DMS114 treated with DMSO at 0.1 percent for 48 hours (cell line): ENCODE data around the gene VARS1.
A peak's percentile ranks its signal among the peaks of the same experiment; 100 is the strongest.
"Not testable (repeated sequence)": the region's sequence is repeated elsewhere in the genome, so short reads cannot be mapped to it uniquely, and the experiment has no call there.

Experiments
- DNase-seq: peaks from one replicate; lab custom pipeline; 2025; ENCODE audit not compliant: unreplicated experiment; lab: John Stamatoyannopoulos, UW

VARS1 gene

DNA sequence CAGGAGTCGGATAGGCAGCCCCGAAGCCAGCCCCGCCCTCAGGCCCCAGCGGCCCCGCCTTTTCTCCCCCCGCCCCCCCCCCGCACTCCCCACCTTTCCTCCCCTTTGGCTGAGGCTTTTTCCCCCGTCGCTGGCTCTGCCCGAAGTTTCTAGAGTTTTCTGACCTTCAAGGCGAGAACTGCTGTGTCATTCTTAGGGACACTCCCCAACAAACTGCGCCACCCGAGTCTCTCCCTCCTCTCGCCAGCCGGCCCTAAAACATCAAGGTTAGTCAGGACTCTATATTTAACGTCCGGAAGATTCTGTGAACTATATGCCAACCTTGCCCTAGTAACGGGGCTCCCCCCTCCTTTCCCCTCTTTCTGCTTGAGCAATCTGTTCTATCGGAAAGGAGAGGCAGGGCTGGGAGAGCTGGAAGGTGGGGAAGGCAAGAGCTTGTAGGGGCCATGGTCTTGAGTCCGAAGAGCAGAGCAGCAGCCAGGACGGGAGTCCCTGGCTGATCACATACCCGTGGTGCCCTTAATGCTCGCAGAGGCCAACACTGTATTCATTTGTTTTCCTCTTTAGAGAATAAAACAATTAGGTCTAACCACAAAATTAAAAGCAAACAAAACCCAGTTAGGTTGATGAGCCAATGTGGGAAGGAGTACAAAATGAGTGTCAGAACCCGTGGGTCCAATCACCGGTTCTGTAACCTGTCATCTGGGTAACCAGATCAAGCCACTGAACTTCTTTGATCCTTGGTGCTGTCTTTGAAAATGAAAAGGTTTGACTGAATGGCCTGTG is 26.7 kb upstream of the VARS1 start:
- DNase-seq: peak; percentile 65

DNA sequence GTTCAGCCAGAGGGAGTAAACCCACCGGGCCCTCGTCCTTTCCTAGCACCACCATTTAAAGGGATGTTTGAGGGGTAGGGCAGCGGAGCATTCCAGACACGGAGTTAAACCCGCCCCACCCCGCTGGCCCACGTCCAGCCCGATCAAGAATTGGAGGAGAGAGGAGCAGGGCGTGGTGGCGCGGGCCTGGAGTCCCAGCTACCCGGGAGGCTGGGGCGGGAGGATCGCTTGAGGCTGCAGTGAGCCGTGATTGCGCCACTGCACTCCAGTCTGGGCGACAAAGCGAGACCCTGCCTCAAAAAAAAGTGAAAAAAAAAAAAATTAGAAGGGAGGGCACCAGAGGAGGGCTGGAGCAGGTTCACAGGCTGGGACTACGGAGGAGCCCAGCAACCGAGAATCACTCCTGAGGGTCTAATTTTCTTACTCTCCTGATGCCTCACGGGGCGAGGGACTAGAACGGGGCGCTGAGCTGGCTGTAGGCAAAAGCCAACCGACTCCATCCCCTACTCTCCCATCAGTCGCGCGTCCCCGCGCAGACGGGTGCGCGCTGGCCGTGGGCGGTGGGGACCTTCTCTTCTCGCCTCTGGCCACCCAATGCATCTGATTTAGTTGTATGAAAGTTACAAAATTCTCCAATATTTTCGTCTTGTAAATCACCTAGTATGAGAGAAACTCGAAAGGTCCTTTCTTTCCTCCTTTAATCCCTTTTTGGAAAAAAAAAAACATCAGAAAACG is 25.9 kb upstream of the VARS1 start:
- DNase-seq: peak; percentile 65

DNA sequence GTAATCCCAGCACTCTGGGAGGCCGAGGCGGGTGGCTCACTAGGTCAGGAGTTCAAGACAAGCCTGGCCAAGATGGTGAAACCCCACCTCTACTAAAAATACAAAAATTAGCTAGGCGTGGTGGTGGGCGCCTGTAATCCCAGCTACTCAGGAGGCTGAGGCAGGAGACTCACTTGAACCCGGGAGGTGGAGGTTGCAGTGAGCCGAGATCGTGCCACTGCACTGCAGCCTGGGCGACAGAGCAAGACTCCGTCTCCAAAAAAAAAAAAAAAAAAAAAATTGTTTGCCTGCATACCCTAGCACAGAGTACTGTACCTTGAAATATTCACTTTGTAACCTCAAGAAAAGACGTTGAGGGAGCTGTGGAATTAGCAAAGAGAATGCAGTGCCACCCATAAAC is 24.8 kb upstream of the VARS1 start:
- DNase-seq: not testable (repeated sequence)

DNA sequence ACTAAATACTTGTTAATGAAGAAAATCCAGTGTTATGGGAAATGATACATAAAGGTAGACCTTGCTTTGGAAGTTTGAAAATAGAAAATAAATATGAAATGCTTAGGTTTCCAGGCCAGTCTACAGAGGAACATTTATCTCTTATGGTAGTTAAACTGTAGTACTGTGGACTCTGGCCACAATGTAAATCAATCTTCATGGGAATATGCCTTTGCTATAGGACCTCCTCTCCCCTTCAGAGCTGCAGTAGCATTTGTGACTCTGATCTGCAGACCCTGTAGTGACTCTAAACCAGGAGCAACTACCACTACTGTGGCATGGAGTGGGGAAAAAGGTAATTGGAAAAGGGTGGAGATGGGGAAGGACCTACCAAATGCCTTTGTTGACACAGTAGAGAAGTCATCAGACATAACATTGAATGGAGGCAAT is 24.3 kb upstream of the VARS1 start:
- DNase-seq: no peak

DNA sequence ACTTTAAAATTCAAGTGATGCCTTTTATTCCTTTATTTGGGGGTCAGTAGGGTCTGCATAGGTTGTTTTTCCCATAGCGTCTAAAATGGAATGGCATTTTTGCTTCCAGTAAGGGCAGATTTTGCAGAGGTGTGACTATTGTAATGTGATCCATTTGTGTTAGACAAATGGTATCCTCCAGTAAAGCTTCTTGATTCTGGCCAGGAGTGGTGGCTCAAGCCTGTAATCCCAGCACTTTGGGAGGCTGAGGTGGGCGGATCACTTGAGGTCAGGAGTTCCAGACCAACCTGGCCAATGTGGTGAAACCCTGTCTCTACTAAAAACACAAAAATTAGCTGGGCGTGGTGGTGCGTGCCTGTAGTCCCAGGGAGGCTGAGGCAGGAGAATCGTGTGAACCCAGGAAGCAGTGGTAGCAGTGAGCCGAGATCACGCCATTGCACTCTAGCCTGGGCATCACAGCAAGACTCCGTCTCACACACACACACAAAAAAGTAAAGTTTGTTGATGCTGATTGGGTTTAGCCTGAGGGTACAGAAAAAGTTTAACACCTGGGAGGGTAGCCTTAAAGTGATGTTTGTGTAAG is 22.5 kb upstream of the VARS1 start:
- DNase-seq: not testable (repeated sequence)

DNA sequence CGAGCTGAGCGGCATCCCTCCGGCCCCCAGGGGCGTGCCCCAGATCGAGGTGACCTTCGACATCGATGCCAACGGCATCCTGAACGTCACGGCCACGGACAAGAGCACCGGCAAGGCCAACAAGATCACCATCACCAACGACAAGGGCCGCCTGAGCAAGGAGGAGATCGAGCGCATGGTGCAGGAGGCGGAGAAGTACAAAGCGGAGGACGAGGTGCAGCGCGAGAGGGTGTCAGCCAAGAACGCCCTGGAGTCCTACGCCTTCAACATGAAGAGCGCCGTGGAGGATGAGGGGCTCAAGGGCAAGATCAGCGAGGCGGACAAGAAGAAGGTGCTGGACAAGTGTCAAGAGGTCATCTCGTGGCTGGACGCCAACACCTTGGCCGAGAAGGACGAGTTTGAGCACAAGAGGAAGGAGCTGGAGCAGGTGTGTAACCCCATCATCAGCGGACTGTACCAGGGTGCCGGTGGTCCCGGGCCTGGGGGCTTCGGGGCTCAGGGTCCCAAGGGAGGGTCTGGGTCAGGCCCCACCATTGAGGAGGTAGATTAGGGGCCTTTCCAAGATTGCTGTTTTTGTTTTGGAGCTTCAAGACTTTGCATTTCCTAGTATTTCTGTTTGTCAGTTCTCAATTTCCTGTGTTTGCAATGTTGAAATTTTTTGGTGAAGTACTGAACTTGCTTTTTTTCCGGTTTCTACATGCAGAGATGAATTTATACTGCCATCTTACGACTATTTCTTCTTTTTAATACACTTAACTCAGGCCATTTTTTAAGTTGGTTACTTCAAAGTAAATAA is 21.8 kb upstream of the VARS1 start:
- not testable (repeated sequence) for DNase-seq

DNA sequence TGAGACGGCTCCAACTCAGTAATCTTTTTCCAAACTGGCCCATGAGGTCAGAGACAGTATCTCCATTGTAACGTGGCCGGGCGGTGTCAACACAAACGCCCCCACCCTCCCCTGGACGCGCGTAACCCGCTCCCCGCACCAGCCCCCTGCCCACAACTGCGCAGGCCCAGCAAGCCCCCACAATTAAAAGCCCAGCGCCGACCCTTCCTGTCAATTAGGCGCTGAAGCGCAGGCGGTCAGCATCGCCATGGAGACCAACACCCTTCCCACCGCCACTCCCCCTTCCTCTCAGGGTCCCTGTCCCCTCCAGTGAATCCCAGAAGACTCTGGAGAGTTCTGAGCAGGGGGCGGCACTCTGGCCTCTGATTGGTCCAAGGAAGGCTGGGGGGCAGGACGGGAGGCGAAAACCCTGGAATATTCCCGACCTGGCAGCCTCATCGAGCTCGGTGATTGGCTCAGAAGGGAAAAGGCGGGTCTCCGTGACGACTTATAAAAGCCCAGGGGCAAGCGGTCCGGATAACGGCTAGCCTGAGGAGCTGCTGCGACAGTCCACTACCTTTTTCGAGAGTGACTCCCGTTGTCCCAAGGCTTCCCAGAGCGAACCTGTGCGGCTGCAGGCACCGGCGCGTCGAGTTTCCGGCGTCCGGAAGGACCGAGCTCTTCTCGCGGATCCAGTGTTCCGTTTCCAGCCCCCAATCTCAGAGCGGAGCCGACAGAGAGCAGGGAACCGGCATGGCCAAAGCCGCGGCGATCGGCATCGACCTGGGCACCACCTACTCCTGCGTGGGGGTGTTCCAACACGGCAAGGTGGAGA is 19.7 kb upstream of the VARS1 start, which contains the start of the genes HSPA1A and HSPA1L:
TSS of gene HSPA1A (plus strand) at position 519 of the 814 bp plus-strand sequence. CDS start at position 733, 214 bp downstream.
TSS of gene HSPA1L (minus strand) at position 259 of the 814 bp plus-strand sequence. CDS start 3,311 bp downstream, outside the sequence.
- peak; percentile 97 for DNase-seq

DNA sequence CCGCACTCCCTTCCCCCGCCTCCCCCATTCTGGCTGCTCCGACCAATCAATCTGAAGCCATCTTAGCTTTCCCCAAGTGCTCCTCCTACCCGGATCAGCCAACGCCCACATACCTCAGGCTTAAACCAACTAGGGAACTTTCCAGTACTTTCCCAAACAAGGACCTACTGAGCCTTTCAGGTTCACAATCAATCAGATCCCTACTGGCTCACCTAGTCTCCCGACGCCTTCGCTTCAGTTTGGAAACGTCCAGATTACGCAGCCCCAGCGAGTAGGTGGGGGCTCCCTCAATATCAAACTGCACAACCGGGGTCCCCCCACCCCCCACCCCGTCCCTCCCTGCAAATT is 19.1 kb upstream of the VARS1 start:
- DNase-seq: peak; percentile 98

DNA sequence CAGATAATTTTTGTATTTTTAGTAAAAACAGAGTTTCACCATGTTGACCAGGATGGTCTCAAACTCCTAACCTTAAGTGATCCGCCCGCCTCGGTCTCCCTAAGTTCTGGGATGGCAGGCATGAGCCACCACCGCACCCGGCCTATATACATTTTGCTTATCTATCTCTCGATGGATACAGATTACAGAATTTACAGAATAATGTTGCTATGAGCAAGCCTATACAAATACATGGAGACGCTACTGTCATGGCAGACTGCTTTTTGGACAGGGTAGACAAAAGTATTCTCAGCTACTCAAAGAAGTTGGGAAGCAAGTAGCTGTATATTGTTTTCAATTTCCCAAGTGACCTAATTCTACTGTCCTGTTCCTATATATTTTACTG is 17.9 kb upstream of the VARS1 start:
- DNase-seq: no peak

DNA sequence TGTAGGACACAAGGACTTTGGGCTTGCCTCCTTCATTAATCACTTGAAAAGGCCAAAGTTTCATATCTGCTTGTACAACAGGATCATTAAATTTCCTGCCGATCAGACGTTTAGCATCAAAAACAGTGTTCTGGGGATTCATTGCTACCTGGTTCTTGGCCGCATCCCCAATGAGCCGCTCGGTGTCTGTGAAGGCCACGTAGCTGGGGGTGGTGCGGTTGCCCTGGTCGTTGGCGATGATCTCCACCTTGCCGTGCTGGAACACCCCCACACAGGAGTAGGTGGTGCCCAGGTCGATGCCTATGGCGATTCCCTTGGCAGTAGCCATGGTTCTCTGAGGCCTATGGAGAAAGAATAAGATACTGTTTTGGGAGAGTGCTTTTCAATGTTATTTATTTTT is 16.1 kb upstream of the VARS1 start:
- DNase-seq: no peak

DNA sequence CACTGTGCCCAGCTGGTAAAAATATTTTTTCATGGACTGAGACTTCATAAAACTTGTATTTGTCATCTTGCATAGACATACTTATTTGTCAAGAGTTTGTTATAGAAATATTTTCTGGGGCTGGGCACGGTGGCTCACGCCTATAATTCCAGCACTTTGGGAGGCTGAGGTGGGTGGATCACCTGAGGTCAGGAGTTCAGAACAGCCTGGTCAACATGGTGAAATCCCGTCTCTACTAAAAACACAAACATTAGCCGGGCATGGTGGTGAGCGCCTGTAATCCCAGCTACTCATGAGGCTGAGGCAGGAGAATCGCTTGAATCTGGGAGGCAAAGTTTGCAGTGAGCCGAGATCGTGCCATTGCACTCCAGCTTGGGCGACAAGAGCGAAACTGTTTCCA is 13.0 kb upstream of the VARS1 start:
- DNase-seq: not testable (repeated sequence)

DNA sequence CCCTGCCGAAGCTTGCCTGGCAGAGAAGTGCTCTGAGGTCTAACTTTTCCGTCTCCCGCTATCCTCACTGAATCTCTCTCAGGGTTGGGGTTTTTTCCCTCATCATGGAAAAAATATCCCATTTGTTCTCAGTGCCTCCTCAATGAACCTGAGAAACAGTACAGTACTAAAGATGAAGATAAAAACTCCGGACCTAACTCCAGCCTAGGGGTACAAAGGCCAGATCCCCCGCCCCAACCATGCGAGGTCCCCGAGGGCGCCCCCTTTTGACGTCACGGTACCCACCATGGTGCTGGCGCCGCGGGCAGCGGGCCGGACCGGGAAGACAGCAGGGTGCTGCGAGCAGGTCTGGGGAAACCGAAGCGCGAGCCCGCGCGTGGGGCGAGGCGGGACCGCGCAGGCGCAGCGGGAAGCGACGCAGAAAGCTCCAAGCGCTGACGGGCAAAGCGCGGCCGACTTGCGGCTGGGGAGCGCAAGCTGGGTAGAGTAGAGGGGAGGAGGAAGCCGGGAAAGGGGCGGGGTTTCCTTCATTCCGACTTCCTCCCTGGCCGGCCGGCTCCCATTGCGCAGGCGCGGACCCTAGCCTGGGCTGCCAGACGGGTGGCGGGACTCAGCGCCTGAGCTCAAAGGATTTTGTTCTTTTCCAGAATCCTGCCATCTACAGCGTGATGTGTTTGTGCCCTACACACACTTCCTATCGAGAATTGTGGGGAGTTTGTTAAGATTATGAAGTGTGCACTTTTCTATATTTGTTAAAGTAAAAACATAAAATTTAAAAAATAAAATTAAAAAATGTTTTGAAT is 11.1 kb upstream of the VARS1 start, which contains the start of gene LSM2:
TSS of gene LSM2 (minus strand) at position 497 of the 803 bp plus-strand sequence. CDS start at position 288, 209 bp downstream.
- peak; percentile 96 for DNase-seq

DNA sequence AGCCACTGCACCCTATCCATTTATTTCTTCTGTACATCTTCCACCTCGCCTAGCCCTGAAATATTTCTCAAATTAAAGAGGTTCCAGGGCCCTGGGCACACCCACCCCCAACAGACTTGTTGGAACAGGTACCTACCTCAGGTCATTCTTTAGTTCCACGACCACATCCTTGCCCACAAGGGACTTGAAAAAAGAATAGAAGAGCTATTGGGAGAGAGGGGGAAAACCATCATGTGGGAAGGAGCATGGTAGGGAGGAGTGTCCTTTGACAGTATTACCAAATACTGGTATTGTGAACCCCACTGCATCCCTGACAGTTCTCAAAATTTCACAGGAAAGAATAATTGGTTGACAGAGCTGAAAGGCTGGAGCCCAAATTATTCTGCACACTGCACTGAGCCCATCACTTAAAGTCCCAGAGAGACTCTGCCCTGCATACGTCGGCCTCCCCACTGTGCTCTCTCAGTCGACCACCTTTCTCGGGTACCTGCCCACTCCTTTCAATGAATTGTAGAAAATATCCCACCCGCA is 10.5 kb upstream of the VARS1 start:
- no peak for DNase-seq

DNA sequence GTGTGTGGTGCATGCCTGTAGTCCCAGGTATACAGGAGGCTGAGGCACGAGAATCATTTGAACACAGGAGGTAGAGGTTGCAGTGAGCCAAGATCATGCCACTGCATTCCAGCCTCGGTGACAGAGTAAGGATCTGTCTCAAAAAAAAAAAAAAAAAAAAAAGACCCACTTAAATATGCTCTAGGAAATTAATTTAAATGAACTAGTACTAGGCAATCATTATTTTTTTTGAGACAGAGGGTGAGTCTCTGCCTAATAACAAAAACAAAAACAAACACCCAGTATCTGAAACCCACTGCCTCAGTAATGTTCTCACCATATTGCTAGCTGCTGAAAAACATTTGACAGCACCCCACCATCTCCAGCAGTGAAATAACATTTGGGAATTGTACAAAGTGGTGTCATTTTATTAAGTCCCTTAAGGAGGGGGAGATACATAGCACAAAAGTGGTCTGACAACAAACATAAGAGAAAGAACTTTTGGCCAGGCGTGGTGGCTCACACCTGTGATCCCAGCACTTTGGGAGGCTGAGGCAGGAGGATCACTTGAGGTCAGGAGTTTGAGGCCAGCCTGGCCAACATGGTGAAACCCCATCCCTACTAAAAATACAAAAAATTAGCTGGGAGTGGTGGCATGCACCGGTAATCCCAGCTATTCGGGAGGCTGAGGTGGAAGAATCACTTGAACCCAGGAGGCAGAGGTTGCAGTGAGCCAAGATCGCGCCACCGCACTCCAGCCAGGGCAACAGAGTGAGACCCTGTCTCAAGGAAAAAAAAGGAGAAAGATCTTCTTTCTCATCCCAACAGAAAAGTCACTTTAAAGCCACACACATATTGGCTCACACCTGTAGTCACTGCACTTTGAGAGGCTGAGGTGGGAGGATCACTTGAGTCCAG is 5.7 kb upstream of the VARS1 start:
- not testable (repeated sequence) for DNase-seq

DNA sequence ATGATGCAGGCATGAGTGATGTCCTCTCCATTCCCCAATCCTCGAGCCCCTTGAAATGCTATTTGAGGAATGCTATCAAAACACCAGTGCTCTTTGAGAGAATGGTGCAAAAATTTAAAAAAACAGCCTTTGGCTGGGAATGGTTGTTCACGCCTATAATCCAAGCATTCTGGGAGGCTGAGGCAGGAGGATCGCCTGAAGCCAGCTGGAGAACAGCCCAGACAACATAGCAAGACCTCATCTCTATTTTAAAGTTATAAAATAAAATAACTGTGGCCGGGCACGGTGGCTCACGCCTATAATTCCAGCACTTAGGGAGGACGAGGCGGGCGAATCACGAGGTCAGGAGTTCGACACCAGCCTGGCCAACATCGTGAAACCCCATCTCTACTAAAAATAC is 4.2 kb upstream of the VARS1 start:
- DNase-seq: no peak

DNA sequence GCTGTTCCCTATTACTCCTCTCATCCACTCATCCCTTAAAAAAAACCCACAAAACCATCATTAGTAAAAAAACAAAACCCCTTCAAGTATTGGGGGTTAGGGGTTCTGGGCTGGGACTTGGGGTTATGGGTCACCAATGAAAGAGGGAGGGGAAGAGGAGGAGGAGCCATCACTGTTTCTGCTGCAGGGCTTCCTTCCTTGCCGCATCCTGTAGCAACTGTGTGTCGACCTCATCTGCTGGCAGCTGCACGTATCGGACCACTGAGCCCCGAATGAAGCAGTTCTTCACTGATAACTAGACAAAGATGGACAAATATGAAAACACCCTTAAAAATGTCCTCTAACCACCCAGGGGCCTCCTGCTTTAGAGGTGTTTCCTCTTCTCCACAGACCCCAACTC is 2.0 kb upstream of the VARS1 start:
- DNase-seq: no peak

DNA sequence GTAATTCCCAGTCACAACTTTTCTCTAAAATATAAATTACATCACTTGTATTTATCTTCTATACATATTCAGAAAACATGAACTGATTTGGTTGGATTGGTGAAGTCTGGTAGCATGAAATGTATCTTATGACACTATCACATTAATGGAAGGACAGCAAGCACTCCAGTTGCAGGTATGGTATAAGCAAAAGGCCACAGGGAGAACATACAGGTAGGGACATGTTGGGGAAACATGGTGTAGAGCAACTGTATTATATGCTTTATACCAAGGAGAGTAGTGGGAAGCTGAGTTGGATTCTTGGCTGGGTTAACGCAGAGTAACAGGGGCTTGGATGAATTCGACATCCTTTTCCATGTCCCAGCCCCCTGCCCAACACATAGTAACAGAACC is 1.4 kb upstream of the VARS1 start:
- no peak for DNase-seq
